PC-3 (cell line): ENCODE data around the gene HK1. TPM values are rescaled to one million over a fixed set of nuclear protein-coding genes. Genes with fewer than 3 reads are reported as not detected.

Source experiments
- ATAC-seq: fragments of 200-7000 bp; cut with Tn5 transposase; 2 replicates; pipeline ENCODE4 v1.9.1; 2020; ENCODE audit warnings: mild to moderate bottlenecking, moderate library complexity
- BruUV-seq: library from RNA; stranded (reverse); fragments of 400-500 nt; replicated peaks from 2 replicates; lab custom pipeline; 2021; lab: Mats Ljungman, UMichigan
- CTCF ChIA-PET: fragments of 300-600 bp; sonication (Branson Sonifier 250); formaldehyde crosslinking; loops from one replicate; lab custom pipeline; 2022; ENCODE audit warnings: antibody characterized with exemption; lab: Charles Lee
- POLR2A ChIA-PET: fragments of 300-600 bp; sonication (Branson Sonifier 250); formaldehyde crosslinking; loops from one replicate; lab custom pipeline; 2022; ENCODE audit warnings: antibody characterized with exemption; ENCODE audit not compliant: unreplicated experiment; lab: Charles Lee
- DNase-seq: peaks from one replicate; pipeline ENCODE4 v3.0.0-alpha.2; 2015
- H2AFZ ChIP-seq: fragments of 300-600 bp; sonication (generic); 2 replicates; pipeline ENCODE4 v1.6.0; 2016; ENCODE audit warnings: antibody characterized with exemption, low read length
- H3F3A ChIP-seq: fragments of 300-600 bp; sonication (generic); one replicate; pipeline ENCODE4 v1.6.0; 2017; ENCODE audit warnings: antibody characterized with exemption, low read length, control low read depth, mild to moderate bottlenecking; ENCODE audit not compliant: unreplicated experiment
- H3K27ac ChIP-seq: fragments of 300-600 bp; sonication (generic); 2 replicates; pipeline ENCODE4 v1.5.1; 2016; ENCODE audit warnings: mild to moderate bottlenecking, low read length
- H3K27me3 ChIP-seq: fragments of 300-600 bp; sonication (generic); 2 replicates; pipeline ENCODE4 v1.6.1; 2016; ENCODE audit warnings: low read length, mixed read lengths
- H3K36me3 ChIP-seq: fragments of 300-600 bp; sonication (generic); 2 replicates; pipeline ENCODE4 v1.6.1; 2016; ENCODE audit warnings: low read depth, mixed run types, low read length, mixed read lengths
- H3K4me1 ChIP-seq: fragments of 300-600 bp; sonication (generic); 2 replicates; pipeline ENCODE4 v1.5.1; 2016; ENCODE audit warnings: low read length; ENCODE audit not compliant: insufficient read depth
- H3K4me2 ChIP-seq: fragments of 300-600 bp; sonication (generic); 2 replicates; pipeline ENCODE4 v1.6.0; 2016; ENCODE audit warnings: low read length
- H3K4me3 ChIP-seq: fragments of 300-600 bp; sonication (generic); 2 replicates; pipeline ENCODE4 v1.5.1; 2016; ENCODE audit warnings: mild to moderate bottlenecking, low read length, mixed read lengths
- H3K79me2 ChIP-seq: fragments of 300-600 bp; sonication (generic); 2 replicates; pipeline ENCODE4 v1.6.1; 2017; ENCODE audit warnings: low read length, mixed read lengths
- H3K9ac ChIP-seq: fragments of 300-600 bp; sonication (generic); 2 replicates; pipeline ENCODE4 v1.6.0; 2016; ENCODE audit warnings: mild to moderate bottlenecking, low read length
- H3K9me2 ChIP-seq: fragments of 300-600 bp; sonication (generic); replicated peaks from 2 replicates; pipeline ENCODE4 v1.6.1; 2016; ENCODE audit warnings: mixed run types, low read length, mixed read lengths
- H3K9me3 ChIP-seq: fragments of 300-600 bp; sonication (generic); 2 replicates; pipeline ENCODE4 v1.6.1; 2016; ENCODE audit warnings: low read length, mixed read lengths
- H4K20me1 ChIP-seq: fragments of 300-600 bp; sonication (generic); 2 replicates; pipeline ENCODE4 v1.6.1; 2016; ENCODE audit warnings: low read length, mixed read lengths
- CTCF ChIP-seq: fragments of 300-600 bp; sonication (generic); conservative IDR thresholded peaks from 2 replicates; pipeline ENCODE4 v1.5.1; 2017; ENCODE audit warnings: antibody characterized with exemption, low read depth, mild to moderate bottlenecking, low read length
- EZH2 ChIP-seq: fragments of 300-600 bp; sonication (generic); IDR thresholded peaks from one replicate; pipeline ENCODE4 v1.6.1; 2017; ENCODE audit warnings: antibody characterized with exemption, mild to moderate bottlenecking, low read length; ENCODE audit not compliant: unreplicated experiment
- EZH2phosphoT487 ChIP-seq: fragments of 300-600 bp; sonication (generic); IDR thresholded peaks from 2 replicates; pipeline ENCODE4 v1.6.1; 2018; ENCODE audit warnings: mild to moderate bottlenecking, antibody characterized with exemption, low read length, borderline replicate concordance
- intact Hi-C: fragments of 100-400 bp; cut with micrococcal nuclease; formaldehyde crosslinking; loops from 2 replicates; pipeline ENCODE4 v1.9.0; 2023
- total RNA-seq: library from RNA; depleted of rRNA; stranded (reverse); fragments of >200 nt; gene quantifications from 2 replicates; pipeline ENCODE4 v1.2.3, GENCODE V29; 2014

Gene HK1
- total RNA-seq, 1 experiment from 2014 or later: 189 TPM

GRCh38 chr10:69419096-69419743 lies 140.9 kb downstream of the HK1 start:
- POLR2A ChIA-PET: interaction anchor here (0.8 kb wide), 1 partner anchor 96 kb away, joined by 3 read pairs; no protein-coding TSS in a partner anchor
- TF ChIP-seq EZH2 (no peak), EZH2phosphoT487 (no peak), CTCF (no peak)
- no peak for ATAC-seq
- Histone ChIP-seq H3K27ac (no peak overlapping the region), H4K20me1 (no peaks in the 10 kb centered on the region), H3K4me2 (no peak overlapping the region), H3K9ac (no peak overlapping the region), H3K9me3 (no peaks in the 10 kb centered on the region), H3K4me1 (no peaks in the 10 kb centered on the region), H3K4me3 (no peak overlapping the region), H3F3A (no peaks in the 10 kb centered on the region), H3K36me3 (no peaks in the 10 kb centered on the region), H3K27me3 (no peaks in the 10 kb centered on the region), H3K79me2 (no peaks in the 10 kb centered on the region), H2AFZ (no peak overlapping the region), H3K9me2 (no peaks in the 10 kb centered on the region)
- CTCF ChIA-PET: interaction anchor here (0.8 kb wide), 2 partner anchors 11 to 27 kb away, joined by 3 read pairs; no protein-coding TSS in a partner anchor
- DNase-seq: no peak
- intact Hi-C loops: no loop called here
- no TSS peak for BruUV-seq

- POLR2A ChIA-PET: interaction anchor here (0.8 kb wide), 1 partner anchor 96 kb away, joined by 3 read pairs; no protein-coding TSS in a partner anchor
- H3K9me3 ChIP-seq: no peaks in the 10 kb centered on the region
- ATAC-seq (no peak), DNase-seq (no peak)
- no peaks in the 10 kb centered on the region for H3F3A ChIP-seq
- no peaks in the 10 kb centered on the region for H3K9me2 ChIP-seq
- no peak overlapping the region for H2AFZ ChIP-seq
- no TSS peak for BruUV-seq
- CTCF ChIA-PET: interaction anchor here (0.8 kb wide), 1 partner anchor 11 kb away, joined by 3 read pairs; no protein-coding TSS in a partner anchor
- TF ChIP-seq CTCF (no peak), EZH2 (no peak), EZH2phosphoT487 (no peak)
- no peak overlapping the region for H3K9ac ChIP-seq
- H3K79me2 ChIP-seq: no peaks in the 10 kb centered on the region
- no peaks in the 10 kb centered on the region for H3K36me3 ChIP-seq
- no peaks in the 10 kb centered on the region for H3K27me3 ChIP-seq
- no peak overlapping the region for H3K27ac ChIP-seq
- H3K4me1 ChIP-seq: no peaks in the 10 kb centered on the region
- H4K20me1 ChIP-seq: no peaks in the 10 kb centered on the region
- H3K4me3 ChIP-seq: no peak overlapping the region
- H3K4me2 ChIP-seq: no peak overlapping the region
- intact Hi-C loops: no loop called here
Observed at GRCh38 chr10:69419744-69420126, 141.4 kb downstream of the HK1 start.

- H4K20me1 ChIP-seq: no peaks in the 10 kb centered on the region
- no peaks in the 10 kb centered on the region for H3K79me2 ChIP-seq
- ChIA-PET CTCF (no interaction called here), POLR2A (no interaction called here)
- no peak overlapping the region for H3K27ac ChIP-seq
- TF ChIP-seq EZH2phosphoT487 (no peak), CTCF (no peak), EZH2 (no peak)
- ATAC-seq (no peak), DNase-seq (no peak)
- H3K9me2 ChIP-seq: no peaks in the 10 kb centered on the region
- no peaks in the 10 kb centered on the region for H3K9me3 ChIP-seq
- peaks cover 15% of the 10 kb centered on the region for H3K4me1 ChIP-seq
- intact Hi-C loops: no loop called here
- H3K4me3 ChIP-seq: no peak overlapping the region
- H3K4me2 ChIP-seq: no peak overlapping the region
- H3K27me3 ChIP-seq: no peaks in the 10 kb centered on the region
- no TSS peak for BruUV-seq
- H3F3A ChIP-seq: no peaks in the 10 kb centered on the region
- H2AFZ ChIP-seq: no peak overlapping the region
- no peaks in the 10 kb centered on the region for H3K36me3 ChIP-seq
- no peak overlapping the region for H3K9ac ChIP-seq
Observed at GRCh38 chr10:69421611-69422308, 143.5 kb downstream of the HK1 start.
